ENCODE data around the gene TMEM132D. TPM values are rescaled to one million over a fixed set of nuclear protein-coding genes. Genes with fewer than 3 reads are reported as not detected.

TMEM132D gene
- total RNA-seq, 2 donors from 2014 or later: under 0.01 to 0.26 TPM

DNA sequence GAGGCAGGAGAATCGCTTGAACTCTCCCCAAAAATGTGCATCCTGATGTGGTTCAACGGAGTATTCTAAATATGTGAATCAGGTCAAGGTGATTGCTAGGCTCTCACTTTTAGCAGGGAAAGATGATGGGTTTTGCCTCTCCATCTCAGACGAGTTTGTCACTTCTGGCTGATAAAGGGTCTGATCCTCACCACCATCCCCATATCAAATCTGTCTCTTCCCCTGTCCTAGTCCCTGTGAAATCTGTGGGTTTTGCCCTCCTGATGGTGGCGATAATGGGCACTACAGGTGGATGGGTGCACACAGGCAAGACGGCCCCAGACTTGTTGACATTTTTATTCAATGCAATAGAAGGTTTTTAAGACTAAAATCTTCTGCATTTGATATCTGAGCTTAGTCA, 665.9 kb downstream of the TMEM132D start:
- WGBS, 2 donors: 45 to 60% methylated on average over 5 of the region's 5 CpGs

DNA sequence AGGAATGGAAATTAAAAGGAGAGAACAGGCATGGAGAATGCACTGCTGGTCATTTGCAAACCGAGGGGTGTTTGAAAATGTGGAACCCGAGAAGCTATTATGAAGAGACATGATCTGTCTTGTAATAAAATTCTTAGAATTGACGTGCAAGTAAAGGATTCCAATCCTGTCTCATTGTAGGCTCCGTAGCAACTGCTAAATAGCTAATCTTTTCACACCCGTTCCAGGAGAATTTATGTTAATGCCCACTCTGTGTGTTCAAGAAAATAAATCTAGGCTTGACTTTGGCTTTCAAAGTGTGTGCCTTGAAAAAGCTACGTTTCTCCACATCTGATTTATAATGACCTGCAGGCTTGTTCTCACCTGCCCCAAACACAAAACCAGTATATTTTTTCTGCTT, 669.6 kb downstream of the TMEM132D start:
- DNase-seq (no peak), ATAC-seq (no peak)
- TF ChIP-seq, protein P1, sequence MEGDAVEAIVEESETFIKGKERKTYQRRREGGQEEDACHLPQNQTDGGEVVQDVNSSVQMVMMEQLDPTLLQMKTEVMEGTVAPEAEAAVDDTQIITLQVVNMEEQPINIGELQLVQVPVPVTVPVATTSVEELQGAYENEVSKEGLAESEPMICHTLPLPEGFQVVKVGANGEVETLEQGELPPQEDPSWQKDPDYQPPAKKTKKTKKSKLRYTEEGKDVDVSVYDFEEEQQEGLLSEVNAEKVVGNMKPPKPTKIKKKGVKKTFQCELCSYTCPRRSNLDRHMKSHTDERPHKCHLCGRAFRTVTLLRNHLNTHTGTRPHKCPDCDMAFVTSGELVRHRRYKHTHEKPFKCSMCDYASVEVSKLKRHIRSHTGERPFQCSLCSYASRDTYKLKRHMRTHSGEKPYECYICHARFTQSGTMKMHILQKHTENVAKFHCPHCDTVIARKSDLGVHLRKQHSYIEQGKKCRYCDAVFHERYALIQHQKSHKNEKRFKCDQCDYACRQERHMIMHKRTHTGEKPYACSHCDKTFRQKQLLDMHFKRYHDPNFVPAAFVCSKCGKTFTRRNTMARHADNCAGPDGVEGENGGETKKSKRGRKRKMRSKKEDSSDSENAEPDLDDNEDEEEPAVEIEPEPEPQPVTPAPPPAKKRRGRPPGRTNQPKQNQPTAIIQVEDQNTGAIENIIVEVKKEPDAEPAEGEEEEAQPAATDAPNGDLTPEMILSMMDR (IDR thresholded peaks at IDR 0.05): no peak
- TF ChIP-seq POLR2A (IDR thresholded peaks at IDR 0.05): no peak
- intact Hi-C loops (cut with DNase I): no loop called here
- H3K9me3 ChIP-seq: no peaks in the 10 kb centered on the region
- no peak overlapping the region for H3K4me3 ChIP-seq
- H3K36me3 ChIP-seq (replicated peaks in 1 of 2; ENCODE audit: insufficient read depth in 1 of 2, low read depth in 2 of 2): no peaks in the 10 kb centered on the region
- no peaks in the 10 kb centered on the region for H3K4me1 ChIP-seq
- no peak overlapping the region for H3K27ac ChIP-seq
- H3K27me3 ChIP-seq: no peaks in the 10 kb centered on the region
- WGBS, 2 donors: 25 to 26% methylated on average over 6 of the region's 6 CpGs

More for the DNA sequence above, 665.9 kb downstream of the TMEM132D start:
- Histone ChIP-seq H3K27me3 (no peaks in the 10 kb centered on the region), H3K27ac (no peak overlapping the region), H3K4me3 (no peak overlapping the region), H3K36me3 (replicated peaks in 1 of 2; ENCODE audit: insufficient read depth in 1 of 2, low read depth in 2 of 2) (no peaks in the 10 kb centered on the region), H3K9me3 (no peaks in the 10 kb centered on the region), H3K4me1 (no peaks in the 10 kb centered on the region)
- ATAC-seq: no peak
- intact Hi-C loops (cut with DNase I): no loop called here
- TF ChIP-seq, protein P1 (IDR thresholded peaks at IDR 0.05): no peak
- TF ChIP-seq POLR2A (IDR thresholded peaks at IDR 0.05): no peak
- no peak for DNase-seq

DNA sequence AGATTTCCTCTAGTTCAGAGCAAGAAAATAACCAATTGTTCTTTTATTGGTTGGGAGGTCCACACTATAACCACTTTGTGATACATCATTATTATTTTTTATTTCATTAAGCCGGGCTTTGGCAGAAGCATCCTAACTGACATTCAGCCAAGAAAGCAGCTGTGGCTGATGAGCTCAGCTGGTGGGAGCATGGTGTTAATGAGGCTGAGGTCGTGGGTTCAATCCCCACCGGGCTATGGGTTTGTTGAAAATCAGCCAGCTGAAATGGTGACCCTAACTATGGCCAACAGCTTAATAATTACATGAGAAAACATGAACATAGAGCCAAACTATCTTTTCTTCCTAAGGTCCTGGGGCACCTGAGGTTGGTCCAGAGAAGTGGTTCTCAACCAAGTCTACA, 672.3 kb downstream of the TMEM132D start:
- Histone ChIP-seq H3K4me3 (no peak overlapping the region), H3K4me1 (no peaks in the 10 kb centered on the region), H3K27me3 (no peaks in the 10 kb centered on the region), H3K36me3 (replicated peaks in 1 of 2; ENCODE audit: insufficient read depth in 1 of 2, low read depth in 2 of 2) (no peaks in the 10 kb centered on the region), H3K27ac (no peak overlapping the region), H3K9me3 (no peaks in the 10 kb centered on the region)
- DNase-seq (no peak), ATAC-seq (no peak)
- 50 to 63% methylated on average over 3 of the region's 3 CpGs for WGBS, 2 donors
- intact Hi-C loops (cut with DNase I): no loop called here
- no peak for TF ChIP-seq POLR2A (IDR thresholded peaks at IDR 0.05)
- TF ChIP-seq, protein P1 (IDR thresholded peaks at IDR 0.05): no peak

GRCh38 chr12:129230995-129231394, 672.8 kb downstream of the TMEM132D start:
- WGBS, 2 donors: 47 to 53% methylated on average over 4 of the region's 4 CpGs
- intact Hi-C loops (cut with DNase I): no loop called here
- Histone ChIP-seq H3K4me3 (no peak overlapping the region), H3K36me3 (replicated peaks in 1 of 2; ENCODE audit: insufficient read depth in 1 of 2, low read depth in 2 of 2) (no peaks in the 10 kb centered on the region), H3K4me1 (no peaks in the 10 kb centered on the region), H3K9me3 (no peaks in the 10 kb centered on the region), H3K27ac (no peak overlapping the region), H3K27me3 (no peaks in the 10 kb centered on the region)
- TF ChIP-seq, protein P1 (IDR thresholded peaks at IDR 0.05): no peak
- TF ChIP-seq POLR2A (IDR thresholded peaks at IDR 0.05): no peak
- DNase-seq (no peak), ATAC-seq (no peak)

DNA sequence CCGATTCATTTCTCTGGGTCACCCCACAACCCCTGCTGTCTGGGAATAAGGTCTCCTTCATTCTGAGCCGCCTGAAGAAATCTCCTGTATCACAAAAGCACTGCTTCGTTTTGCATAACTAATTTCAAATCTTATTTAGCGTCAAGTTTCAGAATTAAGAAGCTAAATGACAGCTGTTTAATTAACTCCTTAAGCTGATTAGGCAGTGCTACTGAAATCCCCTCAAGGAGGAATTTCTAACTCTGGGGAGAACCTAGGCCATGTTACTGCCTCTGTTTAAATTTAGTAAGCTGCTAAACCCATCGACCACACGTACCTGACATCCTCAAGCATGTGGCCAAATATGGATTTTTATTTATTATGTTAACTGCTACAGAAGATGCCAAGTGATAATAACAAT, 677.0 kb downstream of the TMEM132D start:
- DNase-seq: no peak
- intact Hi-C loops (cut with DNase I): no loop called here

More for the DNA sequence above, 677.0 kb downstream of the TMEM132D start:
- TF ChIP-seq, protein P1 (IDR thresholded peaks at IDR 0.05): no peak
- TF ChIP-seq POLR2A (IDR thresholded peaks at IDR 0.05): no peak
- no peaks in the 10 kb centered on the region for H3K9me3 ChIP-seq
- 57 to 58% methylated on average over 6 of the region's 6 CpGs for WGBS, 2 donors
- no peaks in the 10 kb centered on the region for H3K27me3 ChIP-seq
- ATAC-seq: no peak
- no peak overlapping the region for H3K4me3 ChIP-seq
- no peak overlapping the region for H3K27ac ChIP-seq
- no peaks in the 10 kb centered on the region for H3K4me1 ChIP-seq
- no peaks in the 10 kb centered on the region for H3K36me3 ChIP-seq (replicated peaks in 1 of 2; ENCODE audit: insufficient read depth in 1 of 2, low read depth in 2 of 2)

Data from body of pancreas (tissue), 4 donors.